T-helper 22 cell (primary cell): ENCODE results near the gene C8B.
A peak's percentile ranks its signal among the peaks of the same experiment; 100 is the strongest.

Experiments used
- DNase-seq: peaks from one replicate; pipeline ENCODE4 v3.0.0-alpha.2; 2020; ENCODE audit warnings: low read depth

The C8B gene

GRCh38 chr1:56965916-56966697 is at the start of gene C8B:
C8B (minus strand) TSS chr1:56966015; CDS start chr1:56965948, 67 bp downstream.
- no peak for DNase-seq

- peak; percentile 0 for DNase-seq
Observed at GRCh38 chr1:57015071-57015470, 49.3 kb upstream of the C8B start.

- no peak for DNase-seq
Observed at GRCh38 chr1:57013522-57013921, 47.7 kb upstream of the C8B start.

GRCh38 chr1:57012315-57012714 is 46.5 kb upstream of the C8B start:
- DNase-seq: no peak

- DNase-seq: no peak
Observed at GRCh38 chr1:57010511-57010910, 44.7 kb upstream of the C8B start.

- DNase-seq: no peak
Observed at GRCh38 chr1:57007948-57008347, 42.1 kb upstream of the C8B start.

GRCh38 chr1:57007472-57007871 is 41.7 kb upstream of the C8B start:
- DNase-seq: no peak

GRCh38 chr1:57003398-57004139 is 37.8 kb upstream of the C8B start:
- DNase-seq: no peak

GRCh38 chr1:56995414-56996100 is 29.7 kb upstream of the C8B start:
- DNase-seq: no peak

- no peak for DNase-seq
Observed at GRCh38 chr1:56993475-56993874, 27.7 kb upstream of the C8B start.

GRCh38 chr1:56992318-56993125 is 26.7 kb upstream of the C8B start:
- DNase-seq: no peak

GRCh38 chr1:56991576-56991975 is 25.8 kb upstream of the C8B start:
- no peak for DNase-seq

GRCh38 chr1:56986397-56986796 is 20.6 kb upstream of the C8B start:
- DNase-seq: no peak

- no peak for DNase-seq
Observed at GRCh38 chr1:56985857-56986256, 20.0 kb upstream of the C8B start.

- DNase-seq: no peak
Observed at GRCh38 chr1:56983484-56983883, 17.7 kb upstream of the C8B start.

- DNase-seq: no peak
Observed at GRCh38 chr1:56979986-56980755, 14.4 kb upstream of the C8B start.

- DNase-seq: no peak
Observed at GRCh38 chr1:56978819-56979218, 13.0 kb upstream of the C8B start.

GRCh38 chr1:56977910-56978309 is 12.1 kb upstream of the C8B start:
- no peak for DNase-seq

GRCh38 chr1:56975446-56975845 is 9.6 kb upstream of the C8B start:
- DNase-seq: no peak

GRCh38 chr1:56973923-56974742 is 8.3 kb upstream of the C8B start:
- no peak for DNase-seq
